Heart right ventricle (tissue), 16 donors: ENCODE data around the gene LIMK2. TPM values are rescaled to one million over a fixed set of nuclear protein-coding genes. Genes with fewer than 3 reads are reported as not detected.

Experiments used
- ATAC-seq, 8 donors: fragments of 200-7000 bp; cut with Tn5 transposase; one replicate each; pipeline ENCODE4 v1.9.1; 2020; ENCODE audit warnings: mild to moderate bottlenecking in 8 of 8, moderate library complexity in 8 of 8, moderate number of reproducible peaks in 1 of 8
- DNase-seq, 2 donors: peaks; one replicate each; pipeline ENCODE4 v3.0.0-alpha.2; 2020
- H3K27ac ChIP-seq, 10 donors: fragments of 200-600 bp; sonication (generic) in 2 of 10; one replicate each; pipeline versions ENCODE4 v1.5.0 to v1.8.0; 2020 to 2022; ENCODE audit warnings: mild to moderate bottlenecking in 3 of 10
- H3K27me3 ChIP-seq, 7 donors: fragments of 200-600 bp; one replicate each; pipeline ENCODE4 v1.8.0; 2021 to 2022; ENCODE audit warnings: mild to moderate bottlenecking in 2 of 7
- H3K36me3 ChIP-seq, 9 donors: fragments of 200-600 bp; sonication (generic) in 1 of 9; one replicate each; pipeline versions ENCODE4 v1.5.0 to v1.8.0; 2020 to 2022; ENCODE audit warnings: mild to moderate bottlenecking in 2 of 9
- H3K4me1 ChIP-seq, 9 donors: fragments of 200-600 bp; sonication (generic) in 1 of 9; one replicate each; pipeline versions ENCODE4 v1.5.0 to v1.8.0; 2020 to 2022; ENCODE audit warnings: mild to moderate bottlenecking in 4 of 9
- H3K4me3 ChIP-seq, 10 donors: fragments of 200-600 bp; sonication (generic) in 2 of 10; one replicate each; pipeline versions ENCODE4 v1.5.0 to v1.8.0; 2020 to 2022; ENCODE audit warnings: mild to moderate bottlenecking in 7 of 10, moderate library complexity in 2 of 10
- H3K9me3 ChIP-seq, 11 donors: fragments of 200-600 bp in 10 of 11; sonication (generic) in 2 of 11; one replicate each; pipeline versions ENCODE4 v1.5.0 to v1.8.0; 2013 to 2022; ENCODE audit warnings: mild to moderate bottlenecking in 2 of 11, control low read depth in 1 of 11, moderate library complexity in 1 of 11
- CTCF ChIP-seq, 9 donors: fragments of 200-600 bp; sonication (generic) in 2 of 9; IDR thresholded peaks; one replicate each; pipeline versions ENCODE4 v1.5.0 to v1.8.0; 2021 to 2022; ENCODE audit warnings: antibody characterized with exemption in 9 of 9, mild to moderate bottlenecking in 5 of 9, moderate library complexity in 1 of 9
- WGBS, 2 donors: extraction: QIAGEN DNeasy Blood & Tissue Kit; methylation state at CpG; one replicate each; pipeline ENCODE4 v1.1.7; 2013; ENCODE audit warnings: inconsistent platforms in 1 of 2; 5-methylcytosine and 5-hydroxymethylcytosine counted together
- intact Hi-C, 10 donors: fragments of 100-400 bp; cut with DNase I; formaldehyde crosslinking; loops; one replicate each; pipeline versions ENCODE4 v1.11.1 to v1.14.2; 2022
- polyA plus RNA-seq, 2 donors: library from polyadenylated mRNA; stranded (reverse); fragments of 200-250 nt; gene quantifications; one replicate each; pipeline ENCODE4 v1.2.3, GENCODE V29; 2013
- total RNA-seq, 10 donors: library from RNA; stranded (reverse); fragmentation: NEBNext Ultra II Directional in 3 of 10; extraction: Animal tissue kit (Norgen Biotek cat#: 25700) in 3 of 10; gene quantifications; one replicate each; pipeline versions ENCODE4 v1.2.1 to v1.2.4, GENCODE V29; 2021 to 2023
- donor health status: Arrhythmogenic right ventricular cardiomyopathy.
- donor health status: ischemic (EF 13 %, LVEDD 7.1; RV severe dilation, severe dysfunction).
- donor health status: healthy with polysubstance abuse.
- donor health status: DM: no; HTN: yes; CAD: no.
- donor health status: DM: no; HTN: no; CAD: no.
- donor health status: ischemic (EF 25% LVEDD 6.9; RV normal size, moderate dysfunction).
- donor health status: ischemic (EF 25% LVEDD 5.7; RV mildly dilated, moderate dysfunction).
- donor health status: healthy.
- donor health status: DM: yes; HTN: yes; CAD: no.
- donor health status: Ischemic cardiomyopathy.
- donor health status: ischemic (EF 35%, LVEDD 5.7; RV mildly dilated, moderate dysfunction).
- donor health status: nonischemic (EF 11% LVEDD 7.7; RV severe dilation, severe dysfunction).
- donor health status: DM: yes; HTN: yes; CAD: no.
- donor health status: PGD.
- donor health status: ischemic (EF 29% LVEDD 5.4; RV normal size, mild dysfunction).
- donor health status: nonischemic (EF 23%, LVEDD 6.1; RV moderate dilation, normal function).

LIMK2 gene
- total and polyA plus RNA-seq, 12 donors, result 6.0 to 18.8 (median 9.7) TPM

GRCh38 chr22:31295360-31295759 is 83.3 kb downstream of the LIMK2 start:
- no peaks in the 10 kb centered on the region for H3K36me3 ChIP-seq
- no peaks in the 10 kb centered on the region for H3K27me3 ChIP-seq
- peak overlapping the region in 7 of 10 donors; percentile 5 to 83 (median 48) for H3K27ac ChIP-seq
- H3K4me1 ChIP-seq, result peaks cover 4 to 59% (median 37%) of the 10 kb centered on the region in 9 donors
- ATAC-seq (no peak), DNase-seq (no peak)
- WGBS, 2 donors, result 87 to 96% methylated on average over 3 of the region's 3 CpGs
- no peak overlapping the region for H3K4me3 ChIP-seq
- no peak for TF ChIP-seq CTCF (IDR thresholded peaks at IDR 0.05)
- intact Hi-C loops, result no loop called here
- no peaks in the 10 kb centered on the region for H3K9me3 ChIP-seq

- H3K27me3 ChIP-seq, result no peaks in the 10 kb centered on the region
- TF ChIP-seq CTCF (IDR thresholded peaks at IDR 0.05), result no peak
- H3K4me1 ChIP-seq, result peaks cover 4 to 55% (median 37%) of the 10 kb centered on the region in 9 donors
- intact Hi-C loops, result no loop called here
- peak overlapping the region in 1 of 10 donors; percentile 11 for H3K4me3 ChIP-seq
- H3K27ac ChIP-seq, result peak overlapping the region in 9 of 10 donors; percentile 16 to 83 (median 48)
- no peaks in the 10 kb centered on the region for H3K36me3 ChIP-seq
- WGBS, 2 donors, result 50 to 63% methylated on average over 5 of the region's 5 CpGs
- no peaks in the 10 kb centered on the region for H3K9me3 ChIP-seq
- DNase-seq (no peak), ATAC-seq (no peak)
Observed at GRCh38 chr22:31295831-31296657, 83.9 kb downstream of the LIMK2 start.

- Histone ChIP-seq H3K4me3 (no peak overlapping the region), H3K27ac (no peak overlapping the region), H3K9me3 (no peaks in the 10 kb centered on the region), H3K36me3 (no peaks in the 10 kb centered on the region), H3K4me1 (peaks cover 0 to 15% (median 13%) of the 10 kb centered on the region in 9 donors), H3K27me3 (no peaks in the 10 kb centered on the region)
- no peak for ATAC-seq
- no peak for DNase-seq
- no peak for TF ChIP-seq CTCF (IDR thresholded peaks at IDR 0.05)
- 71 to 76% methylated on average over 3 of the region's 3 CpGs for WGBS, 2 donors
- intact Hi-C loops, result no loop called here
Observed at GRCh38 chr22:31300896-31301295, 88.8 kb downstream of the LIMK2 start.

- no peak for DNase-seq
- no peak for TF ChIP-seq CTCF (IDR thresholded peaks at IDR 0.05)
- no peaks in the 10 kb centered on the region for H3K36me3 ChIP-seq
- peaks cover 0 to 4% (median 2%) of the 10 kb centered on the region in 9 donors for H3K4me1 ChIP-seq
- no peak overlapping the region for H3K27ac ChIP-seq
- H3K27me3 ChIP-seq, result no peaks in the 10 kb centered on the region
- no peak for ATAC-seq
- H3K4me3 ChIP-seq, result no peak overlapping the region
- intact Hi-C loops, result no loop called here
- no peaks in the 10 kb centered on the region for H3K9me3 ChIP-seq
Observed at GRCh38 chr22:31302006-31302405, 89.9 kb downstream of the LIMK2 start.
